Dermis blood vessel endothelial cell (primary cell): Measurements from ENCODE around the gene STIM1. TPM values are rescaled to one million over a fixed set of nuclear protein-coding genes. Genes with fewer than 3 reads are reported as not detected.
A peak's percentile ranks its signal among the peaks of the same experiment; 100 is the strongest.

ENCODE experiments used
- DNase-seq: peaks from one replicate; pipeline ENCODE4 v3.0.0; 2010
- total RNA-seq: library from RNA; depleted of rRNA; stranded (reverse); fragments of >200 nt; gene quantifications from 2 replicates; pipeline ENCODE4 v1.2.3, GENCODE V29; 2014

Gene STIM1
- total RNA-seq, 1 donor from 2014 or later, result 31.5 TPM

GRCh38 chr11:3954448-3955298 lies 99.2 kb downstream of the STIM1 start:
- no peak for DNase-seq

- DNase-seq, result no peak
These were observed 99.8 kb downstream of the STIM1 start for GRCh38 chr11:3955299-3955665.

- DNase-seq, result no peak
These were observed 100.6 kb downstream of the STIM1 start for GRCh38 chr11:3956038-3956437.

- no peak for DNase-seq
These were observed 101.3 kb downstream of the STIM1 start for GRCh38 chr11:3956748-3957147.

GRCh38 chr11:3957437-3957836 lies 102.0 kb downstream of the STIM1 start:
- DNase-seq, result no peak

- no peak for DNase-seq
These were observed 102.8 kb downstream of the STIM1 start for GRCh38 chr11:3958281-3958680.

- peak; percentile 32 for DNase-seq
These were observed 103.8 kb downstream of the STIM1 start for GRCh38 chr11:3959015-3959902.

- DNase-seq, result no peak
These were observed 104.4 kb downstream of the STIM1 start for GRCh38 chr11:3959903-3960265.

GRCh38 chr11:3962406-3962840 lies 107.0 kb downstream of the STIM1 start:
- DNase-seq, result peak; percentile 34

- DNase-seq, result no peak
These were observed 108.6 kb downstream of the STIM1 start for GRCh38 chr11:3964056-3964455.

- no peak for DNase-seq
These were observed 109.6 kb downstream of the STIM1 start for GRCh38 chr11:3964935-3965604.

- DNase-seq, result no peak
These were observed 112.2 kb downstream of the STIM1 start for GRCh38 chr11:3967695-3968094.

GRCh38 chr11:3969200-3969599 lies 113.7 kb downstream of the STIM1 start:
- DNase-seq, result no peak

GRCh38 chr11:3969613-3970012 lies 114.1 kb downstream of the STIM1 start:
- DNase-seq, result no peak

GRCh38 chr11:3970108-3970507 lies 114.6 kb downstream of the STIM1 start:
- DNase-seq, result no peak

GRCh38 chr11:3971756-3972404 lies 116.4 kb downstream of the STIM1 start:
- peak; percentile 7 for DNase-seq

- DNase-seq, result no peak
These were observed 117.0 kb downstream of the STIM1 start for GRCh38 chr11:3972431-3972830.

GRCh38 chr11:3977078-3977477 lies 121.6 kb downstream of the STIM1 start:
- DNase-seq, result no peak

- no peak for DNase-seq
These were observed 125.7 kb downstream of the STIM1 start for GRCh38 chr11:3981084-3981633.

- DNase-seq, result no peak
These were observed 127.0 kb downstream of the STIM1 start for GRCh38 chr11:3982431-3982830.

GRCh38 chr11:3983101-3983500 lies 127.6 kb downstream of the STIM1 start:
- DNase-seq, result no peak

- peak; percentile 72 for DNase-seq
These were observed 129.4 kb downstream of the STIM1 start for GRCh38 chr11:3984896-3985295.
